Measurements from ENCODE around the gene ROPN1. TPM values are rescaled to one million over a fixed set of nuclear protein-coding genes. Genes with fewer than 3 reads are reported as not detected.
"Not testable (repeated sequence)": the region's sequence is repeated elsewhere in the genome, so short reads cannot be mapped to it uniquely, and the experiment has no call there.

Gene ROPN1
- total RNA-seq, 1 experiment from 2014 or later: not detected

DNA sequence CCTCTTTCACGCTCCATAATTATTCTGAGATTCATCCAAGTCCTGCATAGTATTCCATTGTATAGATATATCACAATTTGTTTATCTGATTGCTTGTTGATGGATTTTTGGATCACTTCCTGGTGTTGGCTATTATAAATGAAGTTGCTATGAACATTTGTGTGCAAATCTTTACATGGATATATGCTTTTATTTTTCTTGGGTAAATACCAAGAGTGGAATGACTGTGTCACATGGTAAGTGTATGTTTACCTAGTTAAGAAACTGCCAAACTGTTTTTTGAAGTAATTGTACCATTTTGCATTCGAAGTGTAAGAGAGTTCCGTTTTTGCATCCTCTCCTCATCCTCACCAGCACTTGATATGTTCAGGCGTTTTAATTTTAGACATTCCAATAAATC, 34.6 kb upstream of the ROPN1 start:
- no peak overlapping the region for H3K4me2 ChIP-seq (ENCODE audit: low read length)

DNA sequence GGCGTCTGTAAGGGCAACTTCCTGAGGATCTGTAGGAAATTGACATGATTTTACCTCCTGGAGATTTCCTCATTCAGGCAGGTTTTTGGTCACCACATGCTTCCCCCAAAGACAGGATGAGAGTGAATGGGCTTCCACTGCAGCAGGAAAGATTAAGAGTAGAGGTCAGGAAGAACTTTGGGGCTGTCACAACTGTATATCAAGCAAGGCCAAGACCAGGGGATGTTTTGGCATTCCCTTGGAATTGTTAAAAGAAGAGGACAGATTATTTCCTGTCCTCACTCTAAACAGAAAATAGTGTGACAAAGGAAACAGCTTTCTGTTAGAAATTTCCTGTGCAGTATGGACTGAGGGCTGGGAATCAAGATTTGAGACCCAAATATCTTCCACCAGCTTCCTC, 31.6 kb upstream of the ROPN1 start:
- ATAC-seq; H3K4me1 ChIP-seq (ENCODE audit: control insufficient read depth in 1 of 2, insufficient read depth in 2 of 2, low read length in 2 of 2); H2AFZ ChIP-seq (ENCODE audit: low read depth, low read length, poor library complexity, severe bottlenecking); H3K79me2 ChIP-seq (ENCODE audit: insufficient read depth, low read length); H3K27ac ChIP-seq (ENCODE audit: low read depth, low read length); H3K36me3 ChIP-seq (ENCODE audit: control insufficient read depth in 1 of 2, insufficient read depth in 2 of 2, low read length in 2 of 2); RAD21 ChIA-PET (ENCODE audit: low non-redundant PET in 1 of 2, low total read pairs in 2 of 2, uncharacterized antibody in 2 of 2, unreplicated experiment in 2 of 2); BruUV-seq (replicated peaks); intact Hi-C loops (cut with micrococcal nuclease); POLR2A ChIA-PET; H3K9ac ChIP-seq (ENCODE audit: low read length); H3K4me2 ChIP-seq (ENCODE audit: low read length); H3K9me3 ChIP-seq (ENCODE audit: control insufficient read depth in 1 of 2, insufficient read depth in 1 of 2, low read depth in 1 of 2, low read length in 2 of 2); H3K9me2 ChIP-seq (ENCODE audit: insufficient read depth); H4K20me1 ChIP-seq (ENCODE audit: insufficient read depth); DNase-seq (ENCODE audit: low read depth, low spot score); H3K4me3 ChIP-seq (replicated peaks in 1 of 2; ENCODE audit: low read depth in 1 of 2, low read length in 2 of 2): not testable (repeated sequence)
- CTCF ChIA-PET: interaction anchor here (1.1 kb wide), 1 partner anchor 9 kb away, joined by 4 read pairs; the partner anchor contains the start of gene KALRN
- H3K27me3 ChIP-seq (ENCODE audit: insufficient read depth, low read length): peaks cover 71% of the 10 kb centered on the region

More for the DNA sequence above, 34.6 kb upstream of the ROPN1 start:
- no peaks in the 10 kb centered on the region for H3K79me2 ChIP-seq (ENCODE audit: insufficient read depth, low read length)
- RAD21 ChIA-PET (ENCODE audit: low non-redundant PET in 1 of 2, low total read pairs in 2 of 2, uncharacterized antibody in 2 of 2, unreplicated experiment in 2 of 2): no interaction called here
- POLR2A ChIA-PET: no interaction called here
- H3K4me1 ChIP-seq (ENCODE audit: control insufficient read depth in 1 of 2, insufficient read depth in 2 of 2, low read length in 2 of 2): no peaks in the 10 kb centered on the region
- no peak overlapping the region for H3K4me3 ChIP-seq (replicated peaks in 1 of 2; ENCODE audit: low read depth in 1 of 2, low read length in 2 of 2)
- no peak for ATAC-seq
- no peaks in the 10 kb centered on the region for H4K20me1 ChIP-seq (ENCODE audit: insufficient read depth)
- no peak overlapping the region for H3K27ac ChIP-seq (ENCODE audit: low read depth, low read length)
- no peaks in the 10 kb centered on the region for H3K9me2 ChIP-seq (ENCODE audit: insufficient read depth)
- TF ChIP-seq EZH2 (IDR thresholded peaks at IDR 0.05) (no peak), EGR1 (IDR thresholded peaks at IDR 0.05; ENCODE audit: low read depth) (no peak), EZH2phosphoT487 (IDR thresholded peaks at IDR 0.05; ENCODE audit: borderline replicate concordance) (no peak), ZNF274 (IDR thresholded peaks at IDR 0.05; ENCODE audit: low read depth, low read length) (no peak), POLR2AphosphoS5 (IDR thresholded peaks at IDR 0.05; ENCODE audit: low read depth, low read length) (no peak), FOSL1 (IDR thresholded peaks at IDR 0.05; ENCODE audit: low read depth) (no peak), ELF1 (IDR thresholded peaks at IDR 0.05; ENCODE audit: borderline replicate concordance, low read depth) (no peak), POLR2A (IDR thresholded peaks at IDR 0.05; ENCODE audit: borderline replicate concordance, extremely low read depth, insufficient read depth, insufficient read length) (no peak), SP1 (IDR thresholded peaks at IDR 0.05; ENCODE audit: low read depth) (no peak), SRF (IDR thresholded peaks at IDR 0.05; ENCODE audit: low read depth) (no peak), YY1 (IDR thresholded peaks at IDR 0.05; ENCODE audit: extremely low read depth, insufficient replicate concordance, low read depth, low read length) (no peak), CEBPB (IDR thresholded peaks at IDR 0.05; ENCODE audit: low read depth) (no peak), ZFX (IDR thresholded peaks at IDR 0.05) (no peak), JUND (IDR thresholded peaks at IDR 0.05) (no peak)
- TF ChIP-seq, protein P1, sequence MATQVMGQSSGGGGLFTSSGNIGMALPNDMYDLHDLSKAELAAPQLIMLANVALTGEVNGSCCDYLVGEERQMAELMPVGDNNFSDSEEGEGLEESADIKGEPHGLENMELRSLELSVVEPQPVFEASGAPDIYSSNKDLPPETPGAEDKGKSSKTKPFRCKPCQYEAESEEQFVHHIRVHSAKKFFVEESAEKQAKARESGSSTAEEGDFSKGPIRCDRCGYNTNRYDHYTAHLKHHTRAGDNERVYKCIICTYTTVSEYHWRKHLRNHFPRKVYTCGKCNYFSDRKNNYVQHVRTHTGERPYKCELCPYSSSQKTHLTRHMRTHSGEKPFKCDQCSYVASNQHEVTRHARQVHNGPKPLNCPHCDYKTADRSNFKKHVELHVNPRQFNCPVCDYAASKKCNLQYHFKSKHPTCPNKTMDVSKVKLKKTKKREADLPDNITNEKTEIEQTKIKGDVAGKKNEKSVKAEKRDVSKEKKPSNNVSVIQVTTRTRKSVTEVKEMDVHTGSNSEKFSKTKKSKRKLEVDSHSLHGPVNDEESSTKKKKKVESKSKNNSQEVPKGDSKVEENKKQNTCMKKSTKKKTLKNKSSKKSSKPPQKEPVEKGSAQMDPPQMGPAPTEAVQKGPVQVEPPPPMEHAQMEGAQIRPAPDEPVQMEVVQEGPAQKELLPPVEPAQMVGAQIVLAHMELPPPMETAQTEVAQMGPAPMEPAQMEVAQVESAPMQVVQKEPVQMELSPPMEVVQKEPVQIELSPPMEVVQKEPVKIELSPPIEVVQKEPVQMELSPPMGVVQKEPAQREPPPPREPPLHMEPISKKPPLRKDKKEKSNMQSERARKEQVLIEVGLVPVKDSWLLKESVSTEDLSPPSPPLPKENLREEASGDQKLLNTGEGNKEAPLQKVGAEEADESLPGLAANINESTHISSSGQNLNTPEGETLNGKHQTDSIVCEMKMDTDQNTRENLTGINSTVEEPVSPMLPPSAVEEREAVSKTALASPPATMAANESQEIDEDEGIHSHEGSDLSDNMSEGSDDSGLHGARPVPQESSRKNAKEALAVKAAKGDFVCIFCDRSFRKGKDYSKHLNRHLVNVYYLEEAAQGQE (IDR thresholded peaks at IDR 0.05; ENCODE audit: low read depth): no peak
- TF ChIP-seq, protein P2, sequence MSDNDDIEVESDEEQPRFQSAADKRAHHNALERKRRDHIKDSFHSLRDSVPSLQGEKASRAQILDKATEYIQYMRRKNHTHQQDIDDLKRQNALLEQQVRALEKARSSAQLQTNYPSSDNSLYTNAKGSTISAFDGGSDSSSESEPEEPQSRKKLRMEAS (IDR thresholded peaks at IDR 0.05): no peak
- TF ChIP-seq, protein P3, sequence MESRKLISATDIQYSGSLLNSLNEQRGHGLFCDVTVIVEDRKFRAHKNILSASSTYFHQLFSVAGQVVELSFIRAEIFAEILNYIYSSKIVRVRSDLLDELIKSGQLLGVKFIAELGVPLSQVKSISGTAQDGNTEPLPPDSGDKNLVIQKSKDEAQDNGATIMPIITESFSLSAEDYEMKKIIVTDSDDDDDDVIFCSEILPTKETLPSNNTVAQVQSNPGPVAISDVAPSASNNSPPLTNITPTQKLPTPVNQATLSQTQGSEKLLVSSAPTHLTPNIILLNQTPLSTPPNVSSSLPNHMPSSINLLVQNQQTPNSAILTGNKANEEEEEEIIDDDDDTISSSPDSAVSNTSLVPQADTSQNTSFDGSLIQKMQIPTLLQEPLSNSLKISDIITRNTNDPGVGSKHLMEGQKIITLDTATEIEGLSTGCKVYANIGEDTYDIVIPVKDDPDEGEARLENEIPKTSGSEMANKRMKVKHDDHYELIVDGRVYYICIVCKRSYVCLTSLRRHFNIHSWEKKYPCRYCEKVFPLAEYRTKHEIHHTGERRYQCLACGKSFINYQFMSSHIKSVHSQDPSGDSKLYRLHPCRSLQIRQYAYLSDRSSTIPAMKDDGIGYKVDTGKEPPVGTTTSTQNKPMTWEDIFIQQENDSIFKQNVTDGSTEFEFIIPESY (IDR thresholded peaks at IDR 0.05; ENCODE audit: extremely low read depth, insufficient replicate concordance, low read length): no peak
- intact Hi-C loops (cut with micrococcal nuclease): no loop called here
- CTCF ChIA-PET: no interaction called here
- no peak overlapping the region for H3K9ac ChIP-seq (ENCODE audit: low read length)
- H3K36me3 ChIP-seq (ENCODE audit: control insufficient read depth in 1 of 2, insufficient read depth in 2 of 2, low read length in 2 of 2): no peaks in the 10 kb centered on the region
- no TSS peak for BruUV-seq (replicated peaks)
- peaks cover 55% of the 10 kb centered on the region for H3K27me3 ChIP-seq (ENCODE audit: insufficient read depth, low read length)
- no peaks in the 10 kb centered on the region for H3K9me3 ChIP-seq (ENCODE audit: control insufficient read depth in 1 of 2, insufficient read depth in 1 of 2, low read depth in 1 of 2, low read length in 2 of 2)
- H2AFZ ChIP-seq (ENCODE audit: low read depth, low read length, poor library complexity, severe bottlenecking): no peak overlapping the region
- no peak for DNase-seq (ENCODE audit: low read depth, low spot score)
